Hematopoietic multipotent progenitor cell treated with erythropoietin and hydrocortisone succinate and interleukin-3 and kit ligand, for 6 days (in vitro differentiated cells): ENCODE results near the gene MYBPC3.

Experiments used
- DNase-seq: peaks from one replicate; pipeline ENCODE4 v3.0.0-alpha.2; 2015

Gene MYBPC3

GRCh38 chr11:47356129-47356997, 3.9 kb upstream of the MYBPC3 start:
- no peak for DNase-seq

GRCh38 chr11:47355283-47356128, 3.0 kb upstream of the MYBPC3 start:
- peak; percentile 75 for DNase-seq

- no peak for DNase-seq
Observed at GRCh38 chr11:47354913-47355282, 2.4 kb upstream of the MYBPC3 start.

GRCh38 chr11:47353978-47354774, 1.7 kb upstream of the MYBPC3 start:
- DNase-seq = no peak

- peak; percentile 33 for DNase-seq
Observed at GRCh38 chr11:47351156-47352126, 1.1 kb downstream of the MYBPC3 start.

- DNase-seq = no peak
Observed at GRCh38 chr11:47350315-47350714, 2.2 kb downstream of the MYBPC3 start.

GRCh38 chr11:47349521-47350095, 2.9 kb downstream of the MYBPC3 start:
- DNase-seq = no peak

- peak; percentile 83 for DNase-seq
Observed at GRCh38 chr11:47348859-47349258, 3.6 kb downstream of the MYBPC3 start.

- DNase-seq = no peak
Observed at GRCh38 chr11:47348131-47348802, 4.2 kb downstream of the MYBPC3 start.

- DNase-seq = no peak
Observed at GRCh38 chr11:47347137-47347536, 5.4 kb downstream of the MYBPC3 start.

GRCh38 chr11:47345890-47346563, 6.5 kb downstream of the MYBPC3 start:
- no peak for DNase-seq

GRCh38 chr11:47342854-47343253, 9.6 kb downstream of the MYBPC3 start:
- DNase-seq = no peak

- no peak for DNase-seq
Observed at GRCh38 chr11:47342036-47342803, 10.3 kb downstream of the MYBPC3 start.

- DNase-seq = no peak
Observed at GRCh38 chr11:47340980-47341775, 11.3 kb downstream of the MYBPC3 start.

- DNase-seq = no peak
Observed at GRCh38 chr11:47340010-47340409, 12.5 kb downstream of the MYBPC3 start.

- DNase-seq = no peak
Observed at GRCh38 chr11:47338396-47339241, 13.9 kb downstream of the MYBPC3 start.

GRCh38 chr11:47337229-47337924, 15.1 kb downstream of the MYBPC3 start:
- DNase-seq = no peak
